H1 (cell line): ENCODE data around the gene GNAI2. TPM values are rescaled to one million over a fixed set of nuclear protein-coding genes. Genes with fewer than 3 reads are reported as not detected.

Experiments used
- BCL11A ChIP-seq, 2 experiments: IDR thresholded peaks; one replicate each; pipeline ENCODE4 v1.6.1; 2011; ENCODE audit warnings: low read depth in 2 of 2, low read length in 2 of 2, mild to moderate bottlenecking in 2 of 2
- RFX5 ChIP-seq: IDR thresholded peaks from 2 replicates; pipeline ENCODE4 v1.6.1; 2011; ENCODE audit warnings: low read depth, low read length, improper control_type of control experiment, borderline replicate concordance
- polyA plus RNA-seq, 7 experiments: library from polyadenylated mRNA; depleted of rRNA in 3 of 7; stranded (reverse) in 5 of 7; unstranded in 2 of 7; fragments of >200 nt in 5 of 7; fragments of 200-250 nt in 2 of 7; gene quantifications; 1 replicate in 5 of 7; 2 replicates in 1 of 7; 4 replicates in 1 of 7; pipeline versions ENCODE4 v1.2.1 to v1.2.3, GENCODE V29; 2011 to 2013; ENCODE audit warnings: missing spikeins in 2 of 7, mixed read lengths in 2 of 7
- total RNA-seq: library from RNA; stranded (reverse); fragmentation: NEBNext Ultra II Directional; extraction: Animal tissue kit (Norgen Biotek cat#: 25700); gene quantifications from 2 replicates; pipeline ENCODE4 v1.2.1, GENCODE V29; 2021

GNAI2 gene
- total and polyA plus RNA-seq, 2 of the 8 experiments (the other 6 are each of a cell fraction or from before 2014, with no cell fraction given) = 168 to 539 TPM

DNA sequence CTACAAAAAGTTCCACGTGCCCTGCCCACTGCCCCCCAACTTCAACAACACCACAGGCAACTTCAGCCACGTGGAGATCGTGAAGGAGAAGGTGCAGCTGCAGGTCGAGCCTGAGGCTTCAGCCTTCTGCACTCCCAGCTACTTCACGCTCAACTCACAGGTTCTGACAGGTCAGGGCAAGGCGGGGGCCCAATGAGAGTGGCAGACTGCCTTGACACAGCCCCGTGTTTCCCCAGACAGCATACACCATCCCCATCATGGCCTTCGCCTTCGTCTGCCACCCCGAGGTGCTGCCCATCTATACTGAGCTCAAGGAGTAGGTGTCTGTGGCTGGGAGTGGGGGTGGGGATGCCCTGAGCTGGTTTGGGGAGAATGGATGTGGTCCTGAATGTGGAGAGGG lies 18.3 kb upstream of the GNAI2 start (continued):
- TF ChIP-seq RFX5 (no peak), BCL11A (IDR thresholded peaks at IDR 0.05; ENCODE audit: low read depth in 2 of 2, low read length in 2 of 2) (no peak)
